WI38 (cell line): ENCODE data around the gene PTK7.

Source experiments
- H3K4me3 ChIP-seq: 2 replicates; pipeline ENCODE4 v1.5.1; 2011; ENCODE audit warnings: low read depth, mild to moderate bottlenecking, control low read depth, low read length
- CTCF ChIP-seq: IDR thresholded peaks from 2 replicates; pipeline ENCODE4 v1.5.1; 2012; ENCODE audit warnings: low read depth, mild to moderate bottlenecking, control low read depth, low read length

Gene PTK7

GRCh38 chr6:43143235-43144128 is 67.4 kb downstream of the PTK7 start:
- TF ChIP-seq CTCF, result peak; percentile 90
- no peak overlapping the region for H3K4me3 ChIP-seq

- no peak overlapping the region for H3K4me3 ChIP-seq
- TF ChIP-seq CTCF, result no peak
Observed at GRCh38 chr6:43144879-43145278, 68.8 kb downstream of the PTK7 start.

GRCh38 chr6:43146261-43146660 is 70.1 kb downstream of the PTK7 start:
- no peak for TF ChIP-seq CTCF
- no peak overlapping the region for H3K4me3 ChIP-seq

- no peak for TF ChIP-seq CTCF
- no peak overlapping the region for H3K4me3 ChIP-seq
Observed at GRCh38 chr6:43146709-43147688, 70.9 kb downstream of the PTK7 start.

- TF ChIP-seq CTCF, result no peak
- no peak overlapping the region for H3K4me3 ChIP-seq
Observed at GRCh38 chr6:43147691-43148477, 71.8 kb downstream of the PTK7 start.

- no peak overlapping the region for H3K4me3 ChIP-seq
- no peak for TF ChIP-seq CTCF
Observed at GRCh38 chr6:43149265-43149664, 73.2 kb downstream of the PTK7 start.
